Activated effector memory CD4-positive, alpha-beta T cell treated with anti-CD3 and anti-CD28 coated beads, Interleukin-2, amount 50 U/mL, for 16 hours (primary cell): Measurements from ENCODE around the gene ZNF432.
A peak's percentile ranks its signal among the peaks of the same experiment; 100 is the strongest.

ENCODE experiments used
- DNase-seq: peaks from one replicate; pipeline ENCODE4 v3.0.0-alpha.2; 2020

Gene ZNF432

GRCh38 chr19:52007806-52008557 is 40.7 kb downstream of the ZNF432 start, which contains the start of gene ZNF615:
ZNF615 (minus strand) TSS chr19:52008211; CDS start chr19:52003711, 4,500 bp downstream.
- DNase-seq: peak; percentile 96

- DNase-seq: no peak
These were observed 41.2 kb downstream of the ZNF432 start for GRCh38 chr19:52007451-52007805.

GRCh38 chr19:51994048-51994644 is 54.5 kb downstream of the ZNF432 start:
- DNase-seq: no peak

- no peak for DNase-seq
These were observed 55.2 kb downstream of the ZNF432 start for GRCh38 chr19:51993422-51993821.

- peak; percentile 96 for DNase-seq
These were observed 62.0 kb downstream of the ZNF432 start, which contains the start of gene ZNF350 for GRCh38 chr19:51986309-51987291. ZNF350 (minus strand) TSS chr19:51986840; CDS start chr19:51974360, 12,480 bp downstream.

GRCh38 chr19:51983361-51983760 is 65.3 kb downstream of the ZNF432 start:
- no peak for DNase-seq
